ENCODE results near the gene ERI2.

ERI2 gene

DNA sequence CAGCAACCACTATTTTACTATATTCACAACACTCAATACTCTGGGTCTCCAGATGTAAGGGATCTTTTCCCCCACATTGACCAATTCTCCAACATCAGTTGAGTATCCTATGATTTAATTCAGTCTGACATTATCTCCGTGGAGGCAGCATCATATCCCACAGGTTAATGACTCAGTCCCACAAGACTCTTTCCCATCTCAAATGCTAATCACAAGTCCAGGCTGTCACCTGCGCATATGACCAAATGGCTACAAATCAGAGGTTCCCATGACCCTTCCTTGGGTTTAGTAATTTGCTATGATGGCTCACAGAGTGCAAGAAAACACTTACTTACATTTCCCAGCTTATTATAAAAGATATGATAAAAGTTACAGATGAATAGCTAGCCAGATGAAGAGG lies 23.8 kb downstream of the ERI2 start:
- Histone ChIP-seq H3K27ac (replicated peaks) (no peak overlapping the region), H3K27me3 (ENCODE audit: insufficient read depth, poor library complexity, severe bottlenecking) (no peaks in the 10 kb centered on the region), H3K4me3 (replicated peaks; ENCODE audit: insufficient read depth, low read length) (no peak overlapping the region)
- TF ChIP-seq, protein P1, sequence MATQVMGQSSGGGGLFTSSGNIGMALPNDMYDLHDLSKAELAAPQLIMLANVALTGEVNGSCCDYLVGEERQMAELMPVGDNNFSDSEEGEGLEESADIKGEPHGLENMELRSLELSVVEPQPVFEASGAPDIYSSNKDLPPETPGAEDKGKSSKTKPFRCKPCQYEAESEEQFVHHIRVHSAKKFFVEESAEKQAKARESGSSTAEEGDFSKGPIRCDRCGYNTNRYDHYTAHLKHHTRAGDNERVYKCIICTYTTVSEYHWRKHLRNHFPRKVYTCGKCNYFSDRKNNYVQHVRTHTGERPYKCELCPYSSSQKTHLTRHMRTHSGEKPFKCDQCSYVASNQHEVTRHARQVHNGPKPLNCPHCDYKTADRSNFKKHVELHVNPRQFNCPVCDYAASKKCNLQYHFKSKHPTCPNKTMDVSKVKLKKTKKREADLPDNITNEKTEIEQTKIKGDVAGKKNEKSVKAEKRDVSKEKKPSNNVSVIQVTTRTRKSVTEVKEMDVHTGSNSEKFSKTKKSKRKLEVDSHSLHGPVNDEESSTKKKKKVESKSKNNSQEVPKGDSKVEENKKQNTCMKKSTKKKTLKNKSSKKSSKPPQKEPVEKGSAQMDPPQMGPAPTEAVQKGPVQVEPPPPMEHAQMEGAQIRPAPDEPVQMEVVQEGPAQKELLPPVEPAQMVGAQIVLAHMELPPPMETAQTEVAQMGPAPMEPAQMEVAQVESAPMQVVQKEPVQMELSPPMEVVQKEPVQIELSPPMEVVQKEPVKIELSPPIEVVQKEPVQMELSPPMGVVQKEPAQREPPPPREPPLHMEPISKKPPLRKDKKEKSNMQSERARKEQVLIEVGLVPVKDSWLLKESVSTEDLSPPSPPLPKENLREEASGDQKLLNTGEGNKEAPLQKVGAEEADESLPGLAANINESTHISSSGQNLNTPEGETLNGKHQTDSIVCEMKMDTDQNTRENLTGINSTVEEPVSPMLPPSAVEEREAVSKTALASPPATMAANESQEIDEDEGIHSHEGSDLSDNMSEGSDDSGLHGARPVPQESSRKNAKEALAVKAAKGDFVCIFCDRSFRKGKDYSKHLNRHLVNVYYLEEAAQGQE (IDR thresholded peaks at IDR 0.05; ENCODE audit: insufficient replicate concordance, low read depth): no peak
- TF ChIP-seq SPI1 (IDR thresholded peaks at IDR 0.05; ENCODE audit: borderline replicate concordance, low read depth): no peak
- TF ChIP-seq GABPA (IDR thresholded peaks at IDR 0.05; ENCODE audit: low read depth): no peak
- TF ChIP-seq POLR2AphosphoS5 (IDR thresholded peaks at IDR 0.05; ENCODE audit: low read depth): no peak
- TF ChIP-seq, protein P2, sequence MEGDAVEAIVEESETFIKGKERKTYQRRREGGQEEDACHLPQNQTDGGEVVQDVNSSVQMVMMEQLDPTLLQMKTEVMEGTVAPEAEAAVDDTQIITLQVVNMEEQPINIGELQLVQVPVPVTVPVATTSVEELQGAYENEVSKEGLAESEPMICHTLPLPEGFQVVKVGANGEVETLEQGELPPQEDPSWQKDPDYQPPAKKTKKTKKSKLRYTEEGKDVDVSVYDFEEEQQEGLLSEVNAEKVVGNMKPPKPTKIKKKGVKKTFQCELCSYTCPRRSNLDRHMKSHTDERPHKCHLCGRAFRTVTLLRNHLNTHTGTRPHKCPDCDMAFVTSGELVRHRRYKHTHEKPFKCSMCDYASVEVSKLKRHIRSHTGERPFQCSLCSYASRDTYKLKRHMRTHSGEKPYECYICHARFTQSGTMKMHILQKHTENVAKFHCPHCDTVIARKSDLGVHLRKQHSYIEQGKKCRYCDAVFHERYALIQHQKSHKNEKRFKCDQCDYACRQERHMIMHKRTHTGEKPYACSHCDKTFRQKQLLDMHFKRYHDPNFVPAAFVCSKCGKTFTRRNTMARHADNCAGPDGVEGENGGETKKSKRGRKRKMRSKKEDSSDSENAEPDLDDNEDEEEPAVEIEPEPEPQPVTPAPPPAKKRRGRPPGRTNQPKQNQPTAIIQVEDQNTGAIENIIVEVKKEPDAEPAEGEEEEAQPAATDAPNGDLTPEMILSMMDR (IDR thresholded peaks at IDR 0.05; ENCODE audit: insufficient read depth, low read length): no peak
- no peak for DNase-seq (ENCODE audit: low read depth in 1 of 2, low spot score in 1 of 2)

DNA sequence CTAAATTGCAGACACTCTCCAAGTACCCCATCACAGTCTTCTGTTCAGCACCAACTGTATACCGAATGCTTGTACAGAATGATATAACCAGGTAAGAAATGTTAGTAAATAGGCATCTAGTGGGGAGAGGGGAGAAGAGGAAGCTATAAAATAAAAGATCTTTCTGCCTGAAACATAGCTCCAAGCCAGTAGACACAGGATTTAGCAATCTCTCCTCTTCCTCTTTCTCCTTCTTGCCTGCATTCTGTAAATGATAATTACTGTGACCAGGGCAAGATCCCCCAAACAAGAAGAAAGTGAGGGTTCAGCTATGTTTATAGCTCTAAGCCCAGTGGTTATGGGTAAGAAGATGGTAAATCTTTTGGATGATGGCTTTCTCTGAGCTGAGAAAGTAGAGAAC lies 24.6 kb downstream of the ERI2 start:
- DNase-seq (ENCODE audit: low read depth in 1 of 2, low spot score in 1 of 2): peak in 1 of 2 experiments; percentile 39
- TF ChIP-seq POLR2AphosphoS5 (IDR thresholded peaks at IDR 0.05; ENCODE audit: low read depth): no peak
- peak; percentile 97 for TF ChIP-seq SPI1 (IDR thresholded peaks at IDR 0.05; ENCODE audit: borderline replicate concordance, low read depth)
- no peak overlapping the region for H3K27ac ChIP-seq (replicated peaks)
- H3K27me3 ChIP-seq (ENCODE audit: insufficient read depth, poor library complexity, severe bottlenecking): no peaks in the 10 kb centered on the region
- no peak overlapping the region for H3K4me3 ChIP-seq (replicated peaks; ENCODE audit: insufficient read depth, low read length)

DNA sequence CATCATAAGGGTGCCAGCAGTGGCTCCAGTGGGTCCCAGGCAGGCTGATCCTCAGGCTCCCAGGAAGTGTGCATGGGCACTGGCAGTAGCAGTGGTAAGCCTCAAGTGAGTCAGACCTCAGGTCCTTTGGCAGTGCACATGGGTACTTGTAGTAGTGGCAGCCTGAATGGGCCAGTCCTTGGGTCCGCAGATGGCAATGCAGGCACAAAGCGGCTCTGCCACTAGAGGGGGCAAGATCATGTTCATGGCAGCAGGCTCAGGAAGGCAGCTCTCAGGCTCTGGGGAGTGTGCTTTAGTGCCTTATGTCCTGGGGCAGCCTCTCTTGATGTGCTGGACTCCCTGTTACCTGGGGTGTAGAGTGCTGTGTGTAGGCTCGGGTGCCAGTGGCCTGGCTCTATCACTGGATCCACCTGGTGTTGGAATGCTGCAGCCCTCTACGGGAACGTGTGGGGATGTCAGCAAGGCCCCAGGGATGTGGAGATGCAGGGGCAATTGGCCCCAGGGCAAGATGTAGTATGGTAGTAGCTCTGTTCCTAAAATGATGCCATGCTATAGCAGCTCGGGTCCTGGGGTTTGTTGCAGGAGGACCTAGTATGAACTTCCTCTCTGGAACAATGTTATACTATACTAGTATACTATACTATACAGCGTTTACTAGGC lies 31.4 kb downstream of the ERI2 start:
- TF ChIP-seq, protein P2 (IDR thresholded peaks at IDR 0.05; ENCODE audit: insufficient read depth, low read length): peak; percentile 83
- no peak for TF ChIP-seq SPI1 (IDR thresholded peaks at IDR 0.05; ENCODE audit: borderline replicate concordance, low read depth)
- peak; percentile 39 to 72 for DNase-seq (ENCODE audit: low read depth in 1 of 2, low spot score in 1 of 2)
- no peak overlapping the region for H3K4me3 ChIP-seq (replicated peaks; ENCODE audit: insufficient read depth, low read length)

DNA sequence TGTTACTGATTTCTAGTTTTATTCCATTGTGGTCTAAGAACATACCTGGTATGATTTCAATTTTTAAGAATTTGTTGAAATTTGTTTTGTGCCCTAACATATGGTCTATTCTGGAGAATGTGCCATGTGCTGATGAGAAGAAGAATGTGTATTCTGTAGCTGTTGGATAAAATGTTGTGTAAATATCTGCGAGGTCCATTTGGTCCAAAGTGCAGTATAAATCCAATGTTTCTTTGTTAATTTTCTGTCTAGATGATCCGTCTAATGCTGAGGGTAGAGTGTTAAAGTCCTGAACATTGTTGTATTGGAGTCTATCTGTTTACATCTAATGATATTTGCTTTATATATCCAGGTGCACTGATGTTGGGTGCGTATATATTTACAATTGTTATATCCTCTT lies 32.6 kb downstream of the ERI2 start:
- no peak overlapping the region for H3K27ac ChIP-seq (replicated peaks)
- DNase-seq (ENCODE audit: low read depth in 1 of 2, low spot score in 1 of 2): no peak
- TF ChIP-seq POLR2AphosphoS5 (IDR thresholded peaks at IDR 0.05; ENCODE audit: low read depth): no peak
- no peak overlapping the region for H3K4me3 ChIP-seq (replicated peaks; ENCODE audit: insufficient read depth, low read length)
- H3K27me3 ChIP-seq (ENCODE audit: insufficient read depth, poor library complexity, severe bottlenecking): no peaks in the 10 kb centered on the region

More for the DNA sequence above, 31.4 kb downstream of the ERI2 start:
- no peaks in the 10 kb centered on the region for H3K27me3 ChIP-seq (ENCODE audit: insufficient read depth, poor library complexity, severe bottlenecking)
- H3K27ac ChIP-seq (replicated peaks): no peak overlapping the region

DNA sequence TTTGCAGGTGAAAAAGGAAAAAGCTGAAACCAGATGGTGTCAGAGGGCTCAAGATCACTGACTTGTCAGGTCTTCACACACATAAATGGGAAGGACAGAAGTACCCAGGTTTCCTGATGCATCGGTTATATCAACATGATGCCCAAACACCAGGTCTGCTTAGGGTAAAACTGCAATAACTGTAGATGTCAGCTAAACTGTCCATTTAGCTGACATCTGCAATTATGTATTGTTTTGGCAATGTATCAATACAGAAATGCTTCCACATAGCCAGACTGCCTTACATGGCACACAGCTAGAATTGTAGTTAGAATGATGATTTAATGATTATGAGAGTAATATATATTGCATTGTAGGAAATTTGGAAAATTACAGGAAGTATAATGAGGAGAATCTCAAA lies 37.5 kb downstream of the ERI2 start:
- TF ChIP-seq, protein P2 (IDR thresholded peaks at IDR 0.05; ENCODE audit: insufficient read depth, low read length): no peak
- TF ChIP-seq POLR2AphosphoS5 (IDR thresholded peaks at IDR 0.05; ENCODE audit: low read depth) (no peak), SPI1 (IDR thresholded peaks at IDR 0.05; ENCODE audit: borderline replicate concordance, low read depth) (no peak), GABPA (IDR thresholded peaks at IDR 0.05; ENCODE audit: low read depth) (no peak)
- TF ChIP-seq, protein P1 (IDR thresholded peaks at IDR 0.05; ENCODE audit: insufficient replicate concordance, low read depth): no peak
- H3K27ac ChIP-seq (replicated peaks): no peak overlapping the region
- H3K27me3 ChIP-seq (ENCODE audit: insufficient read depth, poor library complexity, severe bottlenecking): no peaks in the 10 kb centered on the region
- no peak for DNase-seq (ENCODE audit: low read depth in 1 of 2, low spot score in 1 of 2)
- H3K4me3 ChIP-seq (replicated peaks; ENCODE audit: insufficient read depth, low read length): no peak overlapping the region

Measured in HL-60 (cell line).